PC-9 (cell line): Measurements from ENCODE around the gene STAT5B. TPM values are rescaled to one million over a fixed set of nuclear protein-coding genes. Genes with fewer than 3 reads are reported as not detected.

Experiments
- BruUV-seq: library from RNA; stranded (reverse); fragments of 400-500 nt; replicated peaks from 2 replicates; lab custom pipeline; 2021; lab: Mats Ljungman, UMichigan
- CTCF ChIA-PET: fragments of 300-600 bp; sonication (Branson Sonifier 250); formaldehyde crosslinking; loops from one replicate; lab custom pipeline; 2022; ENCODE audit warnings: antibody characterized with exemption; lab: Charles Lee
- POLR2A ChIA-PET: fragments of 300-600 bp; sonication (Branson Sonifier 250); formaldehyde crosslinking; loops from one replicate; lab custom pipeline; 2022; ENCODE audit warnings: antibody characterized with exemption; ENCODE audit not compliant: unreplicated experiment; lab: Charles Lee
- DNase-seq, 2 experiments: peaks; one replicate each; pipeline versions ENCODE4 v3.0.0 to v3.0.0-alpha.2; 2015 to 2022; ENCODE audit warnings: mixed read lengths in 1 of 2
- H2AFZ ChIP-seq: fragments of 200-600 bp; sonication (generic); 2 replicates; pipeline ENCODE4 v1.8.1; 2017; ENCODE audit warnings: antibody characterized with exemption
- H3F3A ChIP-seq: fragments of 200-600 bp; sonication (generic); 2 replicates; pipeline ENCODE4 v1.8.1; 2017; ENCODE audit warnings: antibody characterized with exemption, mild to moderate bottlenecking, low read depth; ENCODE audit not compliant: insufficient read depth
- H3K27ac ChIP-seq: fragments of 200-600 bp; sonication (generic); 2 replicates; pipeline ENCODE4 v1.6.1; 2016; ENCODE audit warnings: mixed run types
- H3K27me3 ChIP-seq: fragments of 200-600 bp; sonication (generic); 2 replicates; pipeline ENCODE4 v1.6.1; 2016; ENCODE audit warnings: low read depth, mixed run types; ENCODE audit not compliant: insufficient read depth
- H3K36me3 ChIP-seq: fragments of 200-600 bp; sonication (generic); 2 replicates; pipeline ENCODE4 v1.6.1; 2016; ENCODE audit warnings: low read depth, mixed run types
- H3K4me1 ChIP-seq: fragments of 200-600 bp; sonication (generic); replicated peaks from 2 replicates; pipeline ENCODE4 v1.6.1; 2016; ENCODE audit warnings: mixed run types; ENCODE audit not compliant: insufficient read depth
- H3K4me2 ChIP-seq: fragments of 200-600 bp; sonication (generic); 2 replicates; pipeline ENCODE4 v1.6.1; 2017; ENCODE audit warnings: mixed run types
- H3K4me3 ChIP-seq: fragments of 200-600 bp; sonication (generic); 2 replicates; pipeline ENCODE4 v1.6.1; 2016; ENCODE audit warnings: mixed run types
- H3K79me2 ChIP-seq: fragments of 200-600 bp; sonication (generic); 2 replicates; pipeline ENCODE4 v1.6.1; 2017; ENCODE audit warnings: low read depth, mixed run types
- H3K9me2 ChIP-seq: fragments of 200-600 bp; sonication (generic); 2 replicates; pipeline ENCODE4 v1.8.1; 2017; ENCODE audit warnings: mild to moderate bottlenecking; ENCODE audit not compliant: insufficient read depth
- H3K9me3 ChIP-seq: fragments of 200-600 bp; sonication (generic); 2 replicates; pipeline ENCODE4 v1.8.1; 2016; ENCODE audit warnings: low read depth; ENCODE audit not compliant: insufficient read depth
- H4K20me1 ChIP-seq: fragments of 200-600 bp; sonication (generic); 2 replicates; pipeline ENCODE4 v1.8.1; 2017; ENCODE audit not compliant: insufficient read depth
- CTCF ChIP-seq: fragments of 200-600 bp; sonication (generic); conservative IDR thresholded peaks from 2 replicates; pipeline ENCODE4 v1.6.1; 2017; ENCODE audit warnings: mixed run types, antibody characterized with exemption, mild to moderate bottlenecking, moderate library complexity
- EZH2 ChIP-seq: fragments of 200-600 bp; sonication (generic); IDR thresholded peaks from 2 replicates; pipeline ENCODE4 v1.8.0; 2017; ENCODE audit warnings: antibody characterized with exemption, low read depth
- intact Hi-C: fragments of 100-400 bp; cut with micrococcal nuclease; formaldehyde crosslinking; loops from one replicate; pipeline ENCODE4 v1.10.0; 2022; ENCODE audit not compliant: unreplicated experiment
- total RNA-seq: library from RNA; stranded (reverse); gene quantifications from 2 replicates; pipeline ENCODE4 v1.2.3, GENCODE V29; 2021

Gene STAT5B
- total RNA-seq, 1 experiment from 2014 or later: 19.5 TPM

GRCh38 chr17:42313773-42314566 is 37.8 kb upstream of the STAT5B start:
- BruUV-seq: no TSS peak
- H3F3A ChIP-seq: peaks cover 8% of the 10 kb centered on the region; the same call in 1 of the 2 replicates
- H3K27me3 ChIP-seq: no peaks in the 10 kb centered on the region
- H2AFZ ChIP-seq: no peak overlapping the region
- H3K4me1 ChIP-seq: no peaks in the 10 kb centered on the region
- no peak overlapping the region for H3K4me2 ChIP-seq
- no peaks in the 10 kb centered on the region for H3K79me2 ChIP-seq
- ChIA-PET POLR2A (no interaction called here), CTCF (interaction anchor here (0.6 kb wide), 1 partner anchor 264 kb away, joined by 4 read pairs; no protein-coding TSS in a partner anchor)
- H3K9me2 ChIP-seq: no peaks in the 10 kb centered on the region
- H4K20me1 ChIP-seq: no peaks in the 10 kb centered on the region
- H3K27ac ChIP-seq: no peak overlapping the region
- H3K36me3 ChIP-seq: no peaks in the 10 kb centered on the region
- H3K9me3 ChIP-seq: no peaks in the 10 kb centered on the region
- intact Hi-C loops: no loop called here
- no peak overlapping the region for H3K4me3 ChIP-seq
- DNase-seq: no peak
- no peak for TF ChIP-seq EZH2
- TF ChIP-seq CTCF: no peak

GRCh38 chr17:42313389-42313772 is 37.2 kb upstream of the STAT5B start:
- H3K4me2 ChIP-seq: no peak overlapping the region
- H3K27me3 ChIP-seq: no peaks in the 10 kb centered on the region
- H3K4me1 ChIP-seq: no peaks in the 10 kb centered on the region
- H3K79me2 ChIP-seq: no peaks in the 10 kb centered on the region
- no peak for DNase-seq
- no TSS peak for BruUV-seq
- intact Hi-C loops: no loop called here
- H3K9me3 ChIP-seq: no peaks in the 10 kb centered on the region
- ChIA-PET POLR2A (no interaction called here), CTCF (no interaction called here)
- no peak overlapping the region for H2AFZ ChIP-seq
- no peaks in the 10 kb centered on the region for H4K20me1 ChIP-seq
- TF ChIP-seq CTCF (no peak), EZH2 (no peak)
- H3K27ac ChIP-seq: no peak overlapping the region
- H3K9me2 ChIP-seq: no peaks in the 10 kb centered on the region
- no peak overlapping the region for H3K4me3 ChIP-seq
- peaks cover 8% of the 10 kb centered on the region; the same call in 1 of the 2 replicates for H3F3A ChIP-seq
- no peaks in the 10 kb centered on the region for H3K36me3 ChIP-seq

GRCh38 chr17:42312285-42313130 is 36.3 kb upstream of the STAT5B start:
- Histone ChIP-seq H3F3A (peaks cover 2% of the 10 kb centered on the region; the same call in 1 of the 2 replicates), H3K9me3 (no peaks in the 10 kb centered on the region), H3K27ac (no peak overlapping the region), H3K4me1 (no peaks in the 10 kb centered on the region), H3K79me2 (no peaks in the 10 kb centered on the region), H2AFZ (no peak overlapping the region), H4K20me1 (no peaks in the 10 kb centered on the region), H3K4me2 (no peak overlapping the region), H3K9me2 (no peaks in the 10 kb centered on the region), H3K4me3 (no peak overlapping the region), H3K27me3 (no peaks in the 10 kb centered on the region), H3K36me3 (no peaks in the 10 kb centered on the region)
- ChIA-PET CTCF (no interaction called here), POLR2A (no interaction called here)
- intact Hi-C loops: no loop called here
- DNase-seq: no peak
- no TSS peak for BruUV-seq
- TF ChIP-seq CTCF (no peak), EZH2 (no peak)
